HL-60 (cell line): ENCODE data around the gene PLCB1.

Experiments used
- DNase-seq, 2 experiments: peaks; one replicate each; pipeline ENCODE4 v3.0.0-alpha.2; 2010 to 2020; ENCODE audit warnings: low read depth in 1 of 2, low spot score in 1 of 2
- H3K27ac ChIP-seq: fragments of 250-450 bp; sonication (Bioruptor Pico); replicated peaks from 2 replicates; pipeline ENCODE4 v1.5.1; 2020; ENCODE audit warnings: mild to moderate bottlenecking, moderate library complexity
- H3K27me3 ChIP-seq: fragments of 250-450 bp; sonication (Bioruptor Pico); 2 replicates; pipeline ENCODE4 v1.5.1; 2021; ENCODE audit warnings: mild to moderate bottlenecking, moderate library complexity; ENCODE audit not compliant: insufficient read depth, poor library complexity, severe bottlenecking
- H3K4me3 ChIP-seq: replicated peaks from 2 replicates; pipeline ENCODE4 v1.5.1; 2011; ENCODE audit warnings: mild to moderate bottlenecking, control low read depth, low read length; ENCODE audit not compliant: insufficient read depth
- CTCF ChIP-seq: IDR thresholded peaks from one replicate; pipeline ENCODE4 v1.5.1; 2011; ENCODE audit warnings: low read length, control low read depth, inconsistent platforms; ENCODE audit not compliant: insufficient read depth
- GABPA ChIP-seq: IDR thresholded peaks from 2 replicates; pipeline ENCODE4 v1.6.1; 2012; ENCODE audit warnings: low read depth
- POLR2AphosphoS5 ChIP-seq: IDR thresholded peaks from 2 replicates; pipeline ENCODE4 v1.6.1; 2012; ENCODE audit warnings: low read depth
- SPI1 ChIP-seq: IDR thresholded peaks from 2 replicates; pipeline ENCODE4 v1.6.1; 2012; ENCODE audit warnings: low read depth, mild to moderate bottlenecking, borderline replicate concordance
- TF ChIP-seq, protein P1 (sequence below): IDR thresholded peaks from 2 replicates; pipeline ENCODE4 v1.6.1; 2012; ENCODE audit warnings: low read depth; ENCODE audit not compliant: insufficient replicate concordance

The PLCB1 gene

DNA sequence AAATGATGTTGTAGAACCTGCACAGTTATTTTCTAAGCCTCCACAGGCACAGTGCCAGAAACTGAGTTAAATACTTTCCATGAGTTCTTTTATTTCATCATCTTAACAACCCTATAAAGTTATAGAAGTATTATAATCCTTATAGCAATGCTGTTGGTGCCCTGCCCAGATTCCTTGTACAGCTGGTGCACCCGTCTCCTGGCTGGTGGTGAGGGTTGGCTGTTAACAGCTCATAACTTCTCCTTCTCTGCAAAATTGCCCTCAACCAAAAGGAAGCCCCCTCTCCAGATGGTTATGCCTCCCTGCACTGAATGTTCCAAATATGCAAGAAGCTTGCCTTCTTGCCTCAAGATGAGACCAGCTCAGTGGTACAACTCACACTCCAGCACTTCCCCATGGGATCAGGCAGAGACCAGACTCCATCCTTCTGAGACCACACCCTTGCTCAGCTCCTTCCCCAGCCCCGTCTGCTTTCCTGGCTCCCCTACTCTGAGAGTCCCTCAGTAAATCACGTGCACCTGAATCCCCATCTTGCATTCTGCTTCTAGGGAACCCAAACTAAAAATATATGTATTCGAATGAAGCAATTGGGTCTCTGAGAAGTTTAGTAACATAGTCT lies 632.4 kb downstream of the PLCB1 start:
- Histone ChIP-seq H3K27me3 (no peaks in the 10 kb centered on the region), H3K4me3 (no peak overlapping the region), H3K27ac (no peak overlapping the region)
- TF ChIP-seq GABPA: no peak
- no peak for TF ChIP-seq POLR2AphosphoS5
- TF ChIP-seq SPI1: no peak
- no peak for TF ChIP-seq CTCF
- TF ChIP-seq, protein P1, sequence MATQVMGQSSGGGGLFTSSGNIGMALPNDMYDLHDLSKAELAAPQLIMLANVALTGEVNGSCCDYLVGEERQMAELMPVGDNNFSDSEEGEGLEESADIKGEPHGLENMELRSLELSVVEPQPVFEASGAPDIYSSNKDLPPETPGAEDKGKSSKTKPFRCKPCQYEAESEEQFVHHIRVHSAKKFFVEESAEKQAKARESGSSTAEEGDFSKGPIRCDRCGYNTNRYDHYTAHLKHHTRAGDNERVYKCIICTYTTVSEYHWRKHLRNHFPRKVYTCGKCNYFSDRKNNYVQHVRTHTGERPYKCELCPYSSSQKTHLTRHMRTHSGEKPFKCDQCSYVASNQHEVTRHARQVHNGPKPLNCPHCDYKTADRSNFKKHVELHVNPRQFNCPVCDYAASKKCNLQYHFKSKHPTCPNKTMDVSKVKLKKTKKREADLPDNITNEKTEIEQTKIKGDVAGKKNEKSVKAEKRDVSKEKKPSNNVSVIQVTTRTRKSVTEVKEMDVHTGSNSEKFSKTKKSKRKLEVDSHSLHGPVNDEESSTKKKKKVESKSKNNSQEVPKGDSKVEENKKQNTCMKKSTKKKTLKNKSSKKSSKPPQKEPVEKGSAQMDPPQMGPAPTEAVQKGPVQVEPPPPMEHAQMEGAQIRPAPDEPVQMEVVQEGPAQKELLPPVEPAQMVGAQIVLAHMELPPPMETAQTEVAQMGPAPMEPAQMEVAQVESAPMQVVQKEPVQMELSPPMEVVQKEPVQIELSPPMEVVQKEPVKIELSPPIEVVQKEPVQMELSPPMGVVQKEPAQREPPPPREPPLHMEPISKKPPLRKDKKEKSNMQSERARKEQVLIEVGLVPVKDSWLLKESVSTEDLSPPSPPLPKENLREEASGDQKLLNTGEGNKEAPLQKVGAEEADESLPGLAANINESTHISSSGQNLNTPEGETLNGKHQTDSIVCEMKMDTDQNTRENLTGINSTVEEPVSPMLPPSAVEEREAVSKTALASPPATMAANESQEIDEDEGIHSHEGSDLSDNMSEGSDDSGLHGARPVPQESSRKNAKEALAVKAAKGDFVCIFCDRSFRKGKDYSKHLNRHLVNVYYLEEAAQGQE: no peak
- DNase-seq: no peak

DNA sequence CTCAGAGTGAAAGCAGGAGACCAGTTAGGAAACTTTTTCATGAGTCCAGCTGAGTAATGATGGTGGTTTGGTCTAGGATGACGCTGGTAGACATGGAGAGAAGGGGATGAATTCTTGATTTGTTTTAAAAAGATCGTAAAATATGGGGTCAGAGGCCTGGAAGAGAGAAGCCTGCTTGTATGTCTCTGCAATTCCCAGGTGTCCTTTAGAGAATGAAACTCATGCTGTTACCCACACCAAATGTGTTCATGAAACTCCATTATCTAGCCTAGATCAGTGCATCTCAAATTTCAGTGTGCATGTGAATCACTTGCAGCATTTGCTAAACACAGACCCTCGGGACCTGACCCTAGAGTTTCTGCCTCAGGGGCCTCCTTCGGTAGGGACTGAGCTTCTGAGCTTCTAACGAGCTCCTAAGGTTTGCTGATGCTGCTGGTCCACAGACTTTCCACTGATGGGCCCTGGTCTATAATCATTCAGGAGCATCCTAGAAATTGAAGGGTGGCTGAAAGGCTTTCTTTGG lies 634.9 kb downstream of the PLCB1 start:
- H3K27ac ChIP-seq: no peak overlapping the region
- DNase-seq: no peak
- TF ChIP-seq, protein P1: no peak
- TF ChIP-seq POLR2AphosphoS5: no peak
- TF ChIP-seq CTCF: no peak
- no peak for TF ChIP-seq GABPA
- no peak for TF ChIP-seq SPI1
- no peak overlapping the region for H3K4me3 ChIP-seq
- H3K27me3 ChIP-seq: no peaks in the 10 kb centered on the region

- H3K27me3 ChIP-seq: no peaks in the 10 kb centered on the region
- TF ChIP-seq POLR2AphosphoS5 (no peak), SPI1 (no peak), CTCF (no peak), GABPA (no peak)
- TF ChIP-seq, protein P1: no peak
- DNase-seq: no peak
Observed at GRCh38 chr20:8774412-8774811, 642.3 kb downstream of the PLCB1 start.

More at GRCh38 chr20:8774412-8774811, 642.3 kb downstream of the PLCB1 start:
- Histone ChIP-seq H3K27ac (no peak overlapping the region), H3K4me3 (no peak overlapping the region)
